ENCODE data around the gene MATCAP1.
A peak's percentile ranks its signal among the peaks of the same experiment; 100 is the strongest.

The MATCAP1 gene

DNA sequence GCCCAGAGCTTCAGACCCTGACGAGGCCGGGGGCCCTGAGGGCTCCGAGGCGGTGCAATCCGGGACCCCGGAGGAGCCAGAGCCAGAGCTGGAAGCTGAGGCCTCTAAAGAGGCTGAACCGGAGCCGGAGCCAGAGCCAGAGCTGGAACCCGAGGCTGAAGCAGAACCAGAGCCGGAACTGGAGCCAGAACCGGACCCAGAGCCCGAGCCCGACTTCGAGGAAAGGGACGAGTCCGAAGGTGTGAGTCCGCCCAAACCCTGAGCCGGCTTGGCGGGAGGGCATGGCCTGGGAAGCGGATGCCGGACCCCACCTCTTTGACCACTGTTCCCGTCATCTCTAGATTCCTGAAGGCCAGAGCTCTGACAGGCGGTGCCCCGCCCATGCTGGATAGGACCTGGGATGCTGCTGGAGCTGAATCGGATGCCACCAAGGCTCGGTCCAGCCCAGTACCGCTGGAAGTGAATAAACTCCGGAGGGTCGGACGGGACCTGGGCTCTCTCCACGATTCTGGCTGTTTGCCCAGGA, 9.0 kb downstream of the MATCAP1 start:
- H4K8ac ChIP-seq (ENCODE audit: low read depth, low read length): no peak overlapping the region
- peaks cover 2 to 11% of the 10 kb centered on the region in 2 donors for H3K36me3 ChIP-seq (replicated peaks in 1 of 2; ENCODE audit: control insufficient read depth in 2 of 2, insufficient read depth in 2 of 2, low read length in 2 of 2)
- peak overlapping the region; percentile 12 to 45 for H3K4me3 ChIP-seq (ENCODE audit: low read length in 2 of 2)
- no peak overlapping the region for H3K9ac ChIP-seq (ENCODE audit: low read depth, low read length, poor library complexity)
- peak overlapping the region; percentile 88 for H3K4me2 ChIP-seq (ENCODE audit: insufficient read depth, low read length, poor library complexity, severe bottlenecking)
- no peak overlapping the region for H2BK12ac ChIP-seq (ENCODE audit: low read length)
- peaks cover 13 to 23% of the 10 kb centered on the region in 2 donors for H3K4me1 ChIP-seq (ENCODE audit: control insufficient read depth in 2 of 2, insufficient read depth in 1 of 2, low read depth in 1 of 2, low read length in 2 of 2)
- peak overlapping the region; percentile 8 for H2BK15ac ChIP-seq (ENCODE audit: low read length)
- no peak overlapping the region for H3K27ac ChIP-seq (replicated peaks; ENCODE audit: low read length)
- peak overlapping the region; percentile 85 for H3K18ac ChIP-seq (ENCODE audit: low read length)
- no peak overlapping the region for H3K23ac ChIP-seq (ENCODE audit: low read depth, low read length, poor library complexity)
- peak overlapping the region; percentile 25 for H3K14ac ChIP-seq (ENCODE audit: low read length)
- DNase-seq (ENCODE audit: low spot score): no peak
- H2AK5ac ChIP-seq (ENCODE audit: low read depth, low read length): peak overlapping the region; percentile 49
- no peak overlapping the region for H4K91ac ChIP-seq (ENCODE audit: low read depth, low read length, poor library complexity)
- H3K4ac ChIP-seq (ENCODE audit: low read length): no peak overlapping the region
- H2BK5ac ChIP-seq (ENCODE audit: low read length): peak overlapping the region; percentile 43
- H3K79me1 ChIP-seq (ENCODE audit: low read depth, low read length): no peaks in the 10 kb centered on the region
- H3K9me3 ChIP-seq (replicated peaks in 1 of 2; ENCODE audit: control insufficient read depth in 2 of 2, insufficient read depth in 1 of 2, low read depth in 1 of 2, low read length in 2 of 2): no peaks in the 10 kb centered on the region
- H3K27me3 ChIP-seq (ENCODE audit: control insufficient read depth in 3 of 3, insufficient read depth in 3 of 3, low read depth in 1 of 3, low read length in 3 of 3): peaks cover 9 to 93% (median 12%) of the 10 kb centered on the region in 3 experiments
- no CpG with 5 or more reads among the region's 31 CpGs for WGBS, 2 donors (ENCODE audit: extremely low coverage in 2 of 2, insufficient read length in 2 of 2, insufficient replicate concordance in 1 of 2)
- H2BK120ac ChIP-seq (ENCODE audit: low read depth, low read length): no peak overlapping the region
- peak overlapping the region; percentile 94 for H2AFZ ChIP-seq (ENCODE audit: low read length)

DNA sequence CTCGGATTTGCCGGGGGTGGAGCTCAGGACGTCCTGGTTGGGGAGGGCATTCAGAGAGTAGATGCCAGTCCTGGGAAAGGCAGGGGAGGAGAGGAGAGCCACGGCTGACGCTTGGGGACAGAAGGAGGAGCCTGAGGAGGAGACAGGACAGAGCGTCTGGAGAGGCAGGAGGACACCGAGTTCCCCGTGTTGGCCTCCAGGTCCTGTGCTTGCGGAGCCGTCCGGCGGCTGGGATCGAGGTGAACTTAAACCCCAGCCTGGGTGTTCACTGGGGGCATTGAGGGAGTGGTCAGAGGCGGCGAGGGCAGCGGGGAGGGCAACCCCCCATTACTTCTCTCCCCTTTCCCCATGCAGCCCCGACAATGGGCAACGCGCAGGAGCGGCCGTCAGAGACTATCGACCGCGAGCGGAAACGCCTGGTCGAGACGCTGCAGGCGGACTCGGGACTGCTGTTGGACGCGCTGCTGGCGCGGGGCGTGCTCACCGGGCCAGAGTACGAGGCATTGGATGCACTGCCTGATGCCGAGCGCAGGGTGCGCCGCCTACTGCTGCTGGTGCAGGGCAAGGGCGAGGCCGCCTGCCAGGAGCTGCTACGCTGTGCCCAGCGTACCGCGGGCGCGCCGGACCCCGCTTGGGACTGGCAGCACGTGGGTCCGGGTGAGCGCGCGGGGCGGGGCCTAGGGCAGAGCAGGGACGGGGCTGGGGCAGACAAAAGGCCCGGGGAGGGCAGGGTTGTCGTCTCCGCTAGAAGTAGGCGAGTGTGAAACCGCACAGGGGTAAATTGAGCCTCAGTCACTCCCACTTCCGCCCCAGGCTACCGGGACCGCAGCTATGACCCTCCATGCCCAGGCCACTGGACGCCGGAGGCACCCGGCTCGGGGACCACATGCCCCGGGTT, 9.7 kb downstream of the MATCAP1 start:
- Histone ChIP-seq H3K18ac (ENCODE audit: low read length) (peak overlapping the region; percentile 85), H3K14ac (ENCODE audit: low read length) (peak overlapping the region; percentile 79), H2BK5ac (ENCODE audit: low read length) (no peak overlapping the region), H3K4me1 (ENCODE audit: control insufficient read depth in 2 of 2, insufficient read depth in 1 of 2, low read depth in 1 of 2, low read length in 2 of 2) (peaks cover 17 to 26% of the 10 kb centered on the region in 2 donors), H3K27ac (replicated peaks; ENCODE audit: low read length) (no peak overlapping the region), H3K4me2 (ENCODE audit: insufficient read depth, low read length, poor library complexity, severe bottlenecking) (peak overlapping the region; percentile 88), H3K36me3 (replicated peaks in 1 of 2; ENCODE audit: control insufficient read depth in 2 of 2, insufficient read depth in 2 of 2, low read length in 2 of 2) (peaks cover 2 to 6% of the 10 kb centered on the region in 2 donors), H2BK120ac (ENCODE audit: low read depth, low read length) (no peak overlapping the region), H2AFZ (ENCODE audit: low read length) (peak overlapping the region; percentile 94), H3K27me3 (ENCODE audit: control insufficient read depth in 3 of 3, insufficient read depth in 3 of 3, low read depth in 1 of 3, low read length in 3 of 3) (peaks cover 13 to 93% (median 15%) of the 10 kb centered on the region in 3 experiments), H2BK12ac (ENCODE audit: low read length) (no peak overlapping the region), H2BK15ac (ENCODE audit: low read length) (peak overlapping the region; percentile 8), H3K79me1 (ENCODE audit: low read depth, low read length) (no peaks in the 10 kb centered on the region), H3K4me3 (ENCODE audit: low read length in 2 of 2) (peak overlapping the region; percentile 45 to 70), H4K8ac (ENCODE audit: low read depth, low read length) (no peak overlapping the region), H3K9ac (ENCODE audit: low read depth, low read length, poor library complexity) (peak overlapping the region; percentile 76), H3K4ac (ENCODE audit: low read length) (no peak overlapping the region), H3K9me3 (replicated peaks in 1 of 2; ENCODE audit: control insufficient read depth in 2 of 2, insufficient read depth in 1 of 2, low read depth in 1 of 2, low read length in 2 of 2) (no peaks in the 10 kb centered on the region), H4K91ac (ENCODE audit: low read depth, low read length, poor library complexity) (no peak overlapping the region), H2AK5ac (ENCODE audit: low read depth, low read length) (peak overlapping the region; percentile 49), H3K23ac (ENCODE audit: low read depth, low read length, poor library complexity) (peak overlapping the region; percentile 76)
- no peak for DNase-seq (ENCODE audit: low spot score)
- no CpG with 5 or more reads among the region's 71 CpGs for WGBS, 2 donors (ENCODE audit: extremely low coverage in 2 of 2, insufficient read length in 2 of 2, insufficient replicate concordance in 1 of 2)

DNA sequence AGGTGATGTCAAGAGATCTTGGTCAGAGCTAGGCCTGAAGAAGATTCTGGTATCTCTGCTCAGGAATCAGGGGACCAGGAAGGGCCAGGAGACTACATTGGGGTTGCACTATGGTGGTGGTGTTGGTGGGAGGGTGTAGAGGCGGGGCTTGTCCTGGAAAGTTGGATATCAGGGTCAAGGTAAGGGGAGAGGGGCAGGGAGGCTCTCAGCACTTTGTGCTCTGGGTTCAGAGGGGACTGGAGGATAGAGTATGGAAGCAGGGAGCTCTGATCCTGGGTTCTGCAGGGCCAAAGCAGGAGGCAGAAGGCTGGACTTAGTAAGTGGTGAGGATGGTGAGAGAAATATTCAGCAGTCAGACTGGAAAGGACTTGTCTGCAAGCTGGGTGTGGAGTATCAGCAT, 10.4 kb downstream of the MATCAP1 start:
- H2BK120ac ChIP-seq (ENCODE audit: low read depth, low read length): no peak overlapping the region
- H3K14ac ChIP-seq (ENCODE audit: low read length): no peak overlapping the region
- peaks cover 17 to 25% of the 10 kb centered on the region in 2 donors for H3K4me1 ChIP-seq (ENCODE audit: control insufficient read depth in 2 of 2, insufficient read depth in 1 of 2, low read depth in 1 of 2, low read length in 2 of 2)
- peak overlapping the region; percentile 23 to 45 for H3K4me3 ChIP-seq (ENCODE audit: low read length in 2 of 2)
- H2AFZ ChIP-seq (ENCODE audit: low read length): peak overlapping the region; percentile 94
- H3K18ac ChIP-seq (ENCODE audit: low read length): no peak overlapping the region
- H3K27ac ChIP-seq (replicated peaks; ENCODE audit: low read length): no peak overlapping the region
- no peak for DNase-seq (ENCODE audit: low spot score)
- no peak overlapping the region for H3K4me2 ChIP-seq (ENCODE audit: insufficient read depth, low read length, poor library complexity, severe bottlenecking)
- H3K9ac ChIP-seq (ENCODE audit: low read depth, low read length, poor library complexity): no peak overlapping the region
- H4K8ac ChIP-seq (ENCODE audit: low read depth, low read length): no peak overlapping the region
- H3K79me1 ChIP-seq (ENCODE audit: low read depth, low read length): no peaks in the 10 kb centered on the region
- H3K36me3 ChIP-seq (replicated peaks in 1 of 2; ENCODE audit: control insufficient read depth in 2 of 2, insufficient read depth in 2 of 2, low read length in 2 of 2): peaks cover 2 to 6% of the 10 kb centered on the region in 2 donors
- H2BK5ac ChIP-seq (ENCODE audit: low read length): no peak overlapping the region
- H4K91ac ChIP-seq (ENCODE audit: low read depth, low read length, poor library complexity): no peak overlapping the region
- H3K27me3 ChIP-seq (ENCODE audit: control insufficient read depth in 3 of 3, insufficient read depth in 3 of 3, low read depth in 1 of 3, low read length in 3 of 3): peaks cover 20 to 93% (median 21%) of the 10 kb centered on the region in 3 experiments
- no peak overlapping the region for H2AK5ac ChIP-seq (ENCODE audit: low read depth, low read length)
- no peaks in the 10 kb centered on the region for H3K9me3 ChIP-seq (replicated peaks in 1 of 2; ENCODE audit: control insufficient read depth in 2 of 2, insufficient read depth in 1 of 2, low read depth in 1 of 2, low read length in 2 of 2)
- H3K23ac ChIP-seq (ENCODE audit: low read depth, low read length, poor library complexity): no peak overlapping the region
- no peak overlapping the region for H2BK12ac ChIP-seq (ENCODE audit: low read length)
- H3K4ac ChIP-seq (ENCODE audit: low read length): no peak overlapping the region
- no peak overlapping the region for H2BK15ac ChIP-seq (ENCODE audit: low read length)
- WGBS, 2 donors (ENCODE audit: extremely low coverage in 2 of 2, insufficient read length in 2 of 2, insufficient replicate concordance in 1 of 2): no CpG with 5 or more reads among the region's 1 CpG
